Sciatic nerve (tissue), 1 donor: ENCODE data around the gene SLC25A34. TPM values are rescaled to one million over a fixed set of nuclear protein-coding genes. Genes with fewer than 3 reads are reported as not detected.

Experiments
- total RNA-seq: library from RNA; stranded (reverse); fragmentation: NEBNext Ultra II Directional; extraction: Animal tissue kit (Norgen Biotek cat#: 25700); gene quantifications from one replicate; pipeline ENCODE4 v1.2.1, GENCODE V29; 2021
- donor health status: DM: no; HTN: no; CAD: no.

SLC25A34 gene
- total RNA-seq, 1 donor from 2014 or later: 1.6 TPM

Other genes with a start within 250 kb of the SLC25A34 start
- 25.1 TPM for gene CASP9, start 212.0 kb upstream of the SLC25A34 start, total RNA-seq
- gene DNAJC16, start 209.4 kb upstream of the SLC25A34 start, total RNA-seq: 19.8 TPM
- 0.18 TPM for gene AGMAT, start 151.2 kb upstream of the SLC25A34 start, total RNA-seq
- gene DDI2, start 118.8 kb upstream of the SLC25A34 start, total RNA-seq: 38.5 TPM
- 67.8 TPM for gene PLEKHM2, start 51.9 kb upstream of the SLC25A34 start, total RNA-seq
- not detected for gene TMEM82, start 6.2 kb downstream of the SLC25A34 start, total RNA-seq
- 29.0 TPM for gene FBLIM1, start 22.5 kb downstream of the SLC25A34 start, total RNA-seq
- gene UQCRHL, start 71.4 kb downstream of the SLC25A34 start, total RNA-seq: 1.5 TPM
- gene SPEN, start 111.4 kb downstream of the SLC25A34 start, total RNA-seq: 97.7 TPM
- gene ZBTB17, start 239.8 kb downstream of the SLC25A34 start, total RNA-seq: 37.7 TPM